Upper lobe of left lung (tissue), 4 donors: ENCODE data around the gene KCNIP2.

Experiments
- EP300 ChIP-seq, 4 donors: sonication (generic); formaldehyde crosslinking; IDR thresholded peaks; one replicate each; pipeline ENCODE4 v1.5.1; 2017; ENCODE audit warnings: antibody characterized with exemption in 4 of 4, control low read depth in 2 of 4
- POLR2AphosphoS5 ChIP-seq, 2 donors: sonication (generic); formaldehyde crosslinking; IDR thresholded peaks; one replicate each; pipeline ENCODE4 v1.5.1; 2017; ENCODE audit warnings: antibody characterized with exemption in 2 of 2

DNA sequence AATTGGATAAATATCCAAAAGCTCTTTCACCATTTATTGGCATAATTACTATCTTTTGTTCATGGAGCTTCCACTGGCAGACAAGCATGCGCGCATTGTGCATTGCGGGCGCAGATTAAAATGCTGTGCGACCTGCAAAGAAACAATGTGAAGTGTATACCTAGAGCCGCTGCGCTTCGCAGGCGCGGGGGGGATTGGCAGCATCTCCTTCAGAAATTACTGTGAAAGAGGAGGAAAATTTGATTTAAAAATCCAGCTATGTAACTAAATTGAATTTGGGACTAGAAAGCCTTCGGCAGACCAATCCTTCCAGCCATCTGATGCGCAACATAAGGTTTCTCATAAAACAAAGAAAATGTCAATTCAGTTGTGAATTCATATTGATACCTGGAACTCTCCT is 50.1 kb downstream of the KCNIP2 start:
- TF ChIP-seq EP300 (IDR thresholded peaks at IDR 0.05): no peak
- TF ChIP-seq POLR2AphosphoS5 (IDR thresholded peaks at IDR 0.05): no peak
